A549 treated with dexamethasone at 1 μM for 4 hours (cell line): ENCODE measurements around the gene ARID2. TPM values are rescaled to one million over a fixed set of nuclear protein-coding genes. Genes with fewer than 3 reads are reported as not detected.

Source experiments
- total RNA-seq: library from RNA; stranded (reverse); fragments of 200-300 nt; extraction: Qiagen RNA extraction; gene quantifications from 5 replicates; pipeline ENCODE4 v1.2.3, GENCODE V29; 2022

Gene ARID2, protein sequence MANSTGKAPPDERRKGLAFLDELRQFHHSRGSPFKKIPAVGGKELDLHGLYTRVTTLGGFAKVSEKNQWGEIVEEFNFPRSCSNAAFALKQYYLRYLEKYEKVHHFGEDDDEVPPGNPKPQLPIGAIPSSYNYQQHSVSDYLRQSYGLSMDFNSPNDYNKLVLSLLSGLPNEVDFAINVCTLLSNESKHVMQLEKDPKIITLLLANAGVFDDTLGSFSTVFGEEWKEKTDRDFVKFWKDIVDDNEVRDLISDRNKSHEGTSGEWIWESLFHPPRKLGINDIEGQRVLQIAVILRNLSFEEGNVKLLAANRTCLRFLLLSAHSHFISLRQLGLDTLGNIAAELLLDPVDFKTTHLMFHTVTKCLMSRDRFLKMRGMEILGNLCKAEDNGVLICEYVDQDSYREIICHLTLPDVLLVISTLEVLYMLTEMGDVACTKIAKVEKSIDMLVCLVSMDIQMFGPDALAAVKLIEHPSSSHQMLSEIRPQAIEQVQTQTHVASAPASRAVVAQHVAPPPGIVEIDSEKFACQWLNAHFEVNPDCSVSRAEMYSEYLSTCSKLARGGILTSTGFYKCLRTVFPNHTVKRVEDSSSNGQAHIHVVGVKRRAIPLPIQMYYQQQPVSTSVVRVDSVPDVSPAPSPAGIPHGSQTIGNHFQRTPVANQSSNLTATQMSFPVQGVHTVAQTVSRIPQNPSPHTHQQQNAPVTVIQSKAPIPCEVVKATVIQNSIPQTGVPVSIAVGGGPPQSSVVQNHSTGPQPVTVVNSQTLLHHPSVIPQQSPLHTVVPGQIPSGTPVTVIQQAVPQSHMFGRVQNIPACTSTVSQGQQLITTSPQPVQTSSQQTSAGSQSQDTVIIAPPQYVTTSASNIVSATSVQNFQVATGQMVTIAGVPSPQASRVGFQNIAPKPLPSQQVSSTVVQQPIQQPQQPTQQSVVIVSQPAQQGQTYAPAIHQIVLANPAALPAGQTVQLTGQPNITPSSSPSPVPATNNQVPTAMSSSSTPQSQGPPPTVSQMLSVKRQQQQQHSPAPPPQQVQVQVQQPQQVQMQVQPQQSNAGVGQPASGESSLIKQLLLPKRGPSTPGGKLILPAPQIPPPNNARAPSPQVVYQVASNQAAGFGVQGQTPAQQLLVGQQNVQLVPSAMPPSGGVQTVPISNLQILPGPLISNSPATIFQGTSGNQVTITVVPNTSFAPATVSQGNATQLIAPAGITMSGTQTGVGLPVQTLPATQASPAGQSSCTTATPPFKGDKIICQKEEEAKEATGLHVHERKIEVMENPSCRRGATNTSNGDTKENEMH (N-terminal part only)
- 7.2 to 13.6 TPM (median 11.5 TPM) in 5 replicates for total RNA-seq

DNA sequence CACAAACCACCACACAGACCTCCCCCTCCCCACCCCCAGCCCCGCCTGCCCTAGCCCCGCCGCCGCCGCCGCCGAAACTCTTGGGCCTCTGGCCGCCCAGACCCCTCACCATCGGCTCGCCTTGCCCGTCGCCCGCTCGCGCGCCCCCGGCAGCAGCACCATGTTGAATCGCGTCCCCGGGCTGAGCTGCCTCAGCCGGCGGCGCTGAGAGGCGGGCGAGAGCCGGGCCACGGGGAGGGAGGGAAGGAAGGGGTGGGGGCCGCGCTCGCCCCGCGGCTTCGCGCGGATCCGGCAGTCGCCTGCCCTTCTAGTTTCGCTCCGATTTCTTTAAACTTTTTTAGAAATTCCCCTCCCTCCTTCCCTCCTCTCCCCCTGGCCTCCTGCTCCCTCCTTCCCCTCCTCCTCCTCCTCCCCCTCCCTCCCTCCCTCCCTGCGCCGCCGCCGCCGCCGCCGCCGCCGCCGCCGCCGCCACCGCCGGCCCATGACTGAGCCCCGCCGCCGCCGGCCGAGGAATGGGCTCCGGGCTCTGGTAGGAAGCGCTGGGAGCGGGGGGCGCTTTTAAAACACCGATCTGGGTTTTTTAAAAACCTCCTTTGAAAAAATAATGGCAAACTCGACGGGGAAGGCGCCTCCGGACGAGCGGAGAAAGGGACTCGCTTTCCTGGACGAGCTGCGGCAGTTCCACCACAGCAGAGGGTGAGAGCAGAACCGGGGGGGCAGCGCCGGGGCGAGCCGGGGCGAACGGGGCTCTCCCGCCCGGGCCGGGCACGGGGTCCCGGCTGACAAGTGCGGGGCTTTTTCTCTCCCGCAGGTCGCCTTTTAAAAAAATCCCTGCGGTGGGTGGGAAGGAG, at the start of gene ARID2:
TSS of gene ARID2 (plus strand) at position 474 of the 851 bp plus-strand sequence. CDS start at position 605, 131 bp downstream.

